GM18505 (cell line): ENCODE measurements around the gene CATSPERE.

Experiments used
- ATAC-seq: cut with Tn5 transposase; IDR thresholded peaks from one replicate; pipeline ENCODE4 v1.9.1; 2021; ENCODE audit not compliant: unreplicated experiment
- POLR2A ChIP-seq: IDR thresholded peaks from 4 replicates; pipeline ENCODE4 v1.6.1; 2011; ENCODE audit warnings: borderline replicate concordance; ENCODE audit not compliant: insufficient read depth, insufficient read length; ENCODE audit errors: extremely low read depth

The CATSPERE gene

GRCh38 chr1:244599937-244600350 lies 138.9 kb downstream of the CATSPERE start:
- no peak for TF ChIP-seq POLR2A
- ATAC-seq = peak; percentile 92

- no peak for TF ChIP-seq POLR2A
- ATAC-seq = no peak
Measured at GRCh38 chr1:244601336-244601735, 140.3 kb downstream of the CATSPERE start.

GRCh38 chr1:244603498-244603897 lies 142.4 kb downstream of the CATSPERE start:
- ATAC-seq = no peak
- no peak for TF ChIP-seq POLR2A

- TF ChIP-seq POLR2A = no peak
- ATAC-seq = no peak
Measured at GRCh38 chr1:244605835-244606370, 144.8 kb downstream of the CATSPERE start.

- ATAC-seq = no peak
- no peak for TF ChIP-seq POLR2A
Measured at GRCh38 chr1:244614113-244614836, 153.2 kb downstream of the CATSPERE start.

GRCh38 chr1:244614879-244615278 lies 153.8 kb downstream of the CATSPERE start:
- no peak for ATAC-seq
- TF ChIP-seq POLR2A = no peak

GRCh38 chr1:244615301-244615700 lies 154.2 kb downstream of the CATSPERE start:
- ATAC-seq = no peak
- TF ChIP-seq POLR2A = no peak

GRCh38 chr1:244626709-244627108 lies 165.6 kb downstream of the CATSPERE start:
- ATAC-seq = no peak
- TF ChIP-seq POLR2A = no peak

GRCh38 chr1:244628789-244629188 lies 167.7 kb downstream of the CATSPERE start:
- ATAC-seq = no peak
- TF ChIP-seq POLR2A = no peak

GRCh38 chr1:244633140-244633539 lies 172.1 kb downstream of the CATSPERE start:
- TF ChIP-seq POLR2A = no peak
- ATAC-seq = no peak

- no peak for ATAC-seq
Measured at GRCh38 chr1:244634546-244634945, 173.5 kb downstream of the CATSPERE start.

GRCh38 chr1:244636488-244637259 lies 175.6 kb downstream of the CATSPERE start:
- no peak for TF ChIP-seq POLR2A
- ATAC-seq = no peak

More at GRCh38 chr1:244634546-244634945, 173.5 kb downstream of the CATSPERE start:
- TF ChIP-seq POLR2A = no peak

- no peak for TF ChIP-seq POLR2A
- no peak for ATAC-seq
Measured at GRCh38 chr1:244639561-244639960, 178.5 kb downstream of the CATSPERE start.

GRCh38 chr1:244640917-244641316 lies 179.8 kb downstream of the CATSPERE start:
- no peak for ATAC-seq
- no peak for TF ChIP-seq POLR2A
